GM19463 (cell line): ENCODE data around the gene RAMP1.
"Not testable (repeated sequence)": the region's sequence is repeated elsewhere in the genome, so short reads cannot be mapped to it uniquely, and the experiment has no call there.

ENCODE experiments used
- ATAC-seq: cut with Tn5 transposase; IDR thresholded peaks from one replicate; pipeline ENCODE4 v1.9.1; 2021; ENCODE audit warnings: mild to moderate bottlenecking, moderate library complexity; ENCODE audit not compliant: unreplicated experiment

RAMP1 gene

DNA sequence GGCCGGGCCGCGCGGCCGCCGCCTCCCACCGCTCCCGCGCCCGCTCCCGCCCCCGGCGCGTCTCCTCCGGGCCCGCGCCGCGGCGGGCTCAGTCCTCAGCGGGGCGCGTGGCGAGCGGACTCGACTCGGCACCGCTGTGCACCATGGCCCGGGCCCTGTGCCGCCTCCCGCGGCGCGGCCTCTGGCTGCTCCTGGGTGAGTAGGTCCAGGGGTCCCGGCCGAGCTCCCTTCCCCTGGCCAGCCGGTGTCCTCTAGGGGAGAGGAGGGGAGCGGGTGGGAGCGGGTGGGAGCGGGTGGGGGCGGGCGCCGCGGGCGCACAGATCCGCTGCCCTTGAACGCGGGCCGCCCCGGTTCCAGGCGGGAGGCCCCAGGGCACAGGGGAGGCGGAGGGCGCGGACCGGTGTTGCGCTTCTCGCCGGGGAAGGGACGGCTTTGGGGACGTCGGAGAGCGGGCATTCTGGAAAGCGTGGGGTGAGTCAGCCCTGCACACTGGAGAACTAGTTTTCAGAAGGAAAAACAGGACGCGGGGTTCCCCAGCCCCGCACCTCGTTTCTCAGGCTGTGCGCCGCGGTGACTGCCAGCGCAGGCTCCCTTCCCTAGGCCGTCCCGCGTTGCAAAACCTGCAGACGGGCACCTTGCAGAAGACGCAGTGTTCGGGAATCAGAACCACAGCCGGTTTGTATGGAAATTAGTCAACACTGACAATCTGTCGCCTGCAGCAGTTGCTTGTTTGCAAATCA, at the start of gene RAMP1:
Gene RAMP1, plus strand, starts transcription at position 91 of the 740 bp plus-strand sequence. Its CDS starts 53 bp downstream, at position 144.
- no peak for ATAC-seq

GRCh38 chr2:237815637-237816036, 43.8 kb upstream of the RAMP1 start:
- ATAC-seq, result no peak

DNA sequence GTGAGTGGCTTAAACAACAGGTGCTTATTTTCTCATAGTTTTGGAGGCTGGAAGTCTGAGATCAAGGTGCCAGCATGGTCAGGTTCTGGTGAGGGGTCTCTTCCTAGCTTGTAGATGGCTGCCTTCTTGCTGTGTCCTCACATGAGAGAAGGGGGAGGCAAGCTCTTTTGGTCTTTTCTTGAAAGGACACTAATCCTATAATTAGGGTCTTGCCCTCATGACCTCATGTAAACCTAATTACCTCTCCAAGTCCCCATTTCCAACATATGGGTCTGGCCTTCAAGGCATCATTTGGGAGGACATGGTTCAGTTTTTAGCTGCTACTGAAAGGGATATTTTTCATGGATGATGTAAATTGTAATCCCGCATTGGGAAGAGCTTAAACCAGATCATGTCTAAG, 42.9 kb upstream of the RAMP1 start:
- no peak for ATAC-seq

- ATAC-seq, result no peak
Observed at GRCh38 chr2:237818066-237818473, 41.4 kb upstream of the RAMP1 start.

GRCh38 chr2:237819231-237819630, 40.2 kb upstream of the RAMP1 start:
- no peak for ATAC-seq

GRCh38 chr2:237820421-237820820, 39.0 kb upstream of the RAMP1 start:
- ATAC-seq, result no peak

DNA sequence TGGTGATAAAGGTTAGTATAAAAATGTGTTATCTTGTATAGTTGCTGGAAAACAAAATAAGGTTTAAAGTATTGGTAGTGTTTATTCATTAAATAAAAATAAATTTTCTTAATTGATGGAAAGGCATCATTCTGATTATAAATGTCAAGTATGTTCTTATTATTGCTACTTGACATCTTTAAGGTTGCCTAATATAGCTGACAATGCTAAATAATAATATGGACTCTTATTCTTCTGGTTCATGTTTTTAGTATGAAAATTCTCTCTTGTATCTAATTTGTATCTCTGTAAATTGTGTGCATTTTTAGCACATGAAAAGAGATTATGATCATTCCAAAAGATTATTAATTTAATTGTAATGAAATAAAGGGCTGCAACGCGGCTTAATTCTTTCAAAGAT, 35.9 kb upstream of the RAMP1 start:
- no peak for ATAC-seq

GRCh38 chr2:237824085-237824484, 35.3 kb upstream of the RAMP1 start:
- no peak for ATAC-seq

DNA sequence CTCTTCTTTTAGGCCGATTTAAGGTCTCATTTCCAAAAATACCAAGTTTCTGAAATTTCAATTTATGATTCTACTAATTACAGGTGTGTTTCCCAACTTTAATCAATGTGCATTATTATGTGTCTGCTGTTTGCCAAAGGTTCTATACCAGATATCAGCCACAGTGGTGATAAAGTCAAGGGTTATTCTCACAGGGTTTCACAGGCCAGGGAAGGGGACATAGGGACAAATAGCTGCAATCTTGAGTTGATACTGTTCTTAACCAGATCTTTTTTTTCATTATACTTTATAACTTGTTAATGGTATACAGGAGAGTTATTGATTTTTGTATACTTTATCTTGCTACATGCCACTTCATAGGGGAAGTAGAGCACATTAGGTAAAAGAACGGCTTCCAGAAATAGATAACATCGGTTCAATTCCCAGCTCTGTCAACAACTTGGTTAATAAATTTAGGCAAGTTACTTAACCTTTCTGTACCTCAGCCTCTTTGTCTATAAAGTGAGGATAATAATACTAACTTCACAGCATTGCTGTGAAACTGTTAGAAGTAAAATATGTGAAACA, 31.9 kb upstream of the RAMP1 start:
- ATAC-seq, result no peak

GRCh38 chr2:237830522-237830921, 28.9 kb upstream of the RAMP1 start:
- no peak for ATAC-seq

DNA sequence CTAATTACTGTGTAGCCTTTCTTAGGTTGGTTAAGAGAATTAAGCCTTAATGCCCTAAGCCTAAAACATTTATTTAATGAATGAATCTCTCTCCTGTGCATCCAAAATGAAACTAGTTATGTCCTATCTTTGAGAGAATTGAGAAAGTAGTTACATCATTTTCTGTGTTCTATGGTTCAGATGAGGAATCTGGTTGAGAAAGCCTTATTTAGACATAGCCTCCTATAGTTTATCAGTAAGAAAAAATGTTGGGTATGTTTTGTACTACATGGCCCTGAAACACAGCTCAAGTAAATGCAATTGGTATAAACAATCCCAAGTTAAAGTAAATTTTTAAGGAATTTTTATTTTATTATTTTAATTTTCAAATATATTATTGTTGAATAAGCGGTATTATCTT, 25.9 kb upstream of the RAMP1 start:
- ATAC-seq, result no peak

GRCh38 chr2:237835372-237835771, 24.1 kb upstream of the RAMP1 start:
- ATAC-seq, result no peak

- no peak for ATAC-seq
Observed at GRCh38 chr2:237841051-237841450, 18.4 kb upstream of the RAMP1 start.

DNA sequence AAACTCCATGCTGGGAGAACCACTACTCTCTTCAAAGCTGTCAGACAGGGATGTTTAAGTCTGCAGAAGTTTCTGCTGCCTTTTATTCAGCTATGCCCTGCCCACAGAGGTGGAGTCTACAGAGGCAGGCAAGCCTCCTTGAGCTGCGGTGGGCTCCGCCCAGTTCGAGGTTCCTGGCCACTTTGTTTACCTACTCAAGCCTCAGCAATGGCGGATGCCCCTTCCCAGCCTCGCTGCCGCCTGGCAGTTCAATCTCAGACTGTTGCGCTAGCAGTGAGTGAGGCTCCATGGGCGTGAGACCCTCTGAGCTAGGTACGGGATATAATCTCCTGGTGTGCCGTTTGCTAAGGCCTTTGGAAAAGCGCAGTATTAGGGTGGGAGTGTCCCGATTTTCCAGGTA, 10.5 kb upstream of the RAMP1 start:
- ATAC-seq, result not testable (repeated sequence)

- no peak for ATAC-seq
Observed at GRCh38 chr2:237854295-237854694, 5.1 kb upstream of the RAMP1 start.

- no peak for ATAC-seq
Observed at GRCh38 chr2:237857791-237858190, 1.6 kb upstream of the RAMP1 start.

GRCh38 chr2:237858294-237859081, 935 bp upstream of the RAMP1 start:
- ATAC-seq, result peak; percentile 48

DNA sequence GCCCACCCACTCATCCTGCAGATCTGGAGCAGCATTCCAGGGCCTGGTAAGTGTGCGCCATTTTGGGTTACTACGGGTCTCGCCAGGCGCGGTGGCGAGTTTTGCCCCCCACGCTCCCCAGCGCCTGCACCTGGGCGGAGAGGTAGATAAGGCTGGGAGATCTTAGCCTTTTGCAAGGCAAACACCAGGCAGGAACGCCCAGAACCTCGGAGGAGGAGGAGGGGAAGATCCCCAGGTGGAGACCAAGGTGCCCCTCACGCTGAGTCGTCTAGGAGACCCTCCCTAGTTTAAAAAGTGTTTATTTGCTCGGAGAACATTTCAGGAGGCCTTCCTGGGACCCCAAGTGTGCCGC, 365 bp upstream of the RAMP1 start:
- ATAC-seq, result no peak

DNA sequence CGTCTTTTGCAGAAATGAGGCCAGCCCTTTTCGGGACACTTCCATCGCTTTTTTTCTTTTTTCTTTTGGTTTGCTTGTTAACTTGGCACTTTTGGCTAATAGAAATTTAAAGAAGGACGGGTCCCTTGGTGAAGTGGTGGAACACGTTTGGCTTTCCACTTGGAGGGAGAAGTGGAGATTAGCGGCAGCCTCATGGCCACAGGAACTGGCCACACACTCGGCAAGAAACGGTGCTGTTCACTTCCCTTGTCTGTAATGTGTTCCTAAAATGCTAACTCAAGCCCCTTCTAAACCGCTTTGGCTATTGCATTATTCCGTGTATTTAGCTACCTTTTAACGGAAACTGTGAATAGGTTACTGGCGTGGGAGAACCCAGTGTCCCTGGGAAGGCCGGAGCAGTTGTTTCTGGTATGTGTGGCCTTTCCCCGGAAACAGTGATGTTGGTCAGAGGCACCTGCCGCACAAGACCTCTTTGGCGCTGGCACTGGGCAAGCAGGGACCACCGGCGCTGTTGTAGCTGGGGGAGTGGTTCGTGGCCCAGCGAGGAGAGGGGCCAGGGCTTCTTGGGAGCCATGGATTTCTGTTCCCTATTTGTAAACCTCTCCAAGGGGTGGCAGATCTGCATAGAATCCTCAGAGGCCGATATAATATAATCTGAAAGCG, 981 bp downstream of the RAMP1 start:
- ATAC-seq, result no peak

- ATAC-seq, result no peak
Observed at GRCh38 chr2:237861875-237862527, 2.6 kb downstream of the RAMP1 start.

DNA sequence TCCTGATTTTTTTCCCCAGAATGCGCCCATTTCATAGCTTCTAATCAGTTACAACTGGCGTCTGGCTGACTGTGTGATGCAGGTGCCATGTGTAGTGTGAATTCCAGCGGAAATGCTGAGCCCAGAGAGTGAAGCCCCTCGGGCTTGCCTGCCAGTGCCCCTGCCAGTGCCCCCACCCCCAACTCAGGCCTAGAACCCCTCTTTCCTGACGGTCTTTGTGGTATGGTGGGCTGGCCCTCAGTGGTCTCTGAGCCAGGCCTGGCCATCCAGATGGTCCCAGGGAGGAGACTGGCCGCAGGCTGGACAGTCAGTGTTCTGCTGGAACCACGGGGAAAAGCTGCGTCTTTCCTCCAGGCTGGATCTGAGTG, 3.1 kb downstream of the RAMP1 start:
- ATAC-seq, result no peak
